Activated B cell treated with CpG ODN at 0.5 μM for 24 hours (primary cell): Measurements from ENCODE around the gene STX8. TPM values are rescaled to one million over a fixed set of nuclear protein-coding genes. Genes with fewer than 3 reads are reported as not detected.

ENCODE experiments used
- ATAC-seq: fragments of 200-7000 bp; cut with Tn5 transposase; one replicate; pipeline ENCODE4 v1.10.0; 2021; ENCODE audit warnings: low read depth, mild to moderate bottlenecking, moderate library complexity
- CTCF ChIA-PET: fragments of 350-600 bp; sonication (Branson Sonifier 250); formaldehyde crosslinking; loops from one replicate; lab custom pipeline; 2021; ENCODE audit warnings: antibody characterized with exemption; lab: Charles Lee
- POLR2A ChIA-PET: fragments of 350-600 bp; sonication (Branson Sonifier 250); formaldehyde crosslinking; loops from one replicate; lab custom pipeline; 2021; ENCODE audit warnings: antibody characterized with exemption; lab: Charles Lee
- DNase-seq: peaks from one replicate; pipeline ENCODE4 v3.0.0; 2022
- H3K27ac Mint-ChIP-seq: one replicate; pipeline ENCODE4 v1.8.0; 2020; ENCODE audit warnings: mixed read lengths
- H3K27me3 Mint-ChIP-seq: one replicate; pipeline ENCODE4 v1.8.0; 2021; ENCODE audit warnings: mixed read lengths
- H3K36me3 Mint-ChIP-seq: one replicate; pipeline ENCODE4 v1.8.0; 2021; ENCODE audit warnings: low read depth, mixed read lengths
- H3K4me1 Mint-ChIP-seq: one replicate; pipeline ENCODE4 v1.8.0; 2021; ENCODE audit warnings: mixed read lengths
- H3K4me3 Mint-ChIP-seq: one replicate; pipeline ENCODE4 v1.8.0; 2020; ENCODE audit warnings: mild to moderate bottlenecking, mixed read lengths
- H3K9me3 Mint-ChIP-seq: one replicate; pipeline ENCODE4 v1.8.0; 2020; ENCODE audit warnings: mixed read lengths
- CTCF ChIP-seq: fragments of 200-600 bp; IDR thresholded peaks from one replicate; pipeline ENCODE4 v1.8.0; 2022; ENCODE audit warnings: antibody characterized with exemption, mild to moderate bottlenecking
- intact Hi-C: fragments of 100-400 bp; cut with micrococcal nuclease; formaldehyde crosslinking; loops from one replicate; pipeline ENCODE4 v1.15.1; 2024
- total RNA-seq: library from RNA; stranded (reverse); gene quantifications from 2 replicates; pipeline ENCODE4 v1.2.3, GENCODE V29; 2022

Gene STX8
- total RNA-seq, 1 donor from 2014 or later: 66.9 TPM

- DNase-seq: no peak
- ChIA-PET CTCF (no interaction called here), POLR2A (no interaction called here)
- ATAC-seq: no peak
- Mint-ChIP-seq H3K27me3 (no peaks in the 10 kb centered on the region), H3K36me3 (peaks cover 2% of the 10 kb centered on the region), H3K4me1 (peaks cover 7% of the 10 kb centered on the region), H3K27ac (no peak overlapping the region), H3K4me3 (no peak overlapping the region), H3K9me3 (no peaks in the 10 kb centered on the region)
- intact Hi-C loops: no loop called here
- no peak for TF ChIP-seq CTCF
Observed at GRCh38 chr17:9408868-9409829, 166.5 kb downstream of the STX8 start.

GRCh38 chr17:9408381-9408780, 167.2 kb downstream of the STX8 start:
- no peak for TF ChIP-seq CTCF
- intact Hi-C loops: no loop called here
- CTCF ChIA-PET: no interaction called here
- Mint-ChIP-seq H3K27ac (no peak overlapping the region), H3K4me3 (no peak overlapping the region), H3K36me3 (peaks cover 2% of the 10 kb centered on the region), H3K4me1 (no peaks in the 10 kb centered on the region), H3K9me3 (no peaks in the 10 kb centered on the region), H3K27me3 (no peaks in the 10 kb centered on the region)
- ATAC-seq: no peak
- POLR2A ChIA-PET: no interaction called here
- no peak for DNase-seq

GRCh38 chr17:9406046-9406606, 169.5 kb downstream of the STX8 start:
- no peak for ATAC-seq
- intact Hi-C loops: no loop called here
- CTCF ChIA-PET: no interaction called here
- Mint-ChIP-seq H3K4me3 (no peak overlapping the region), H3K36me3 (peaks cover 2% of the 10 kb centered on the region), H3K9me3 (no peaks in the 10 kb centered on the region), H3K27me3 (no peaks in the 10 kb centered on the region), H3K4me1 (no peaks in the 10 kb centered on the region), H3K27ac (no peak overlapping the region)
- TF ChIP-seq CTCF: no peak
- POLR2A ChIA-PET: interaction anchor here (0.6 kb wide), 1 partner anchor 8 kb away, joined by 3 read pairs; no protein-coding TSS in a partner anchor
- no peak for DNase-seq

DNA sequence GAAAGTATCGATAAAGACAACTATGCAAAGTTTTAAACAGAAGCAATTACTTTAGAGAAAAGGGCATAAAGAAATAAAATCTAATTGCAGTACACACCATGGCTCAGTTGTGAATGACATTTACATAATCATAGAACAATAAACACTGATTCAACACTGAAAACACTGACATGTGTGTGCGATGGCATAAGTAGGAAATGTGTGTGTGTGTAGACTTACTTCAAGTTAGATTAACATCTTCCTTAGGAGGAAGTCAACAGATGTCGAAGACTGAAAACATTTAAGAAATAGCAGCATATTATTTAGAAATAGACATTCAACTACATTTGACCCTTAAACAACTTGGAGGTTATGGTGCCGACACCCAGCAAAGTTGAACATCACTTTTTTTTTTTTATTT, 172.4 kb downstream of the STX8 start:
- DNase-seq (no peak), ATAC-seq (no peak)
- H3K9me3 Mint-ChIP-seq: no peaks in the 10 kb centered on the region
- no peaks in the 10 kb centered on the region for H3K27me3 Mint-ChIP-seq
- ChIA-PET POLR2A (no interaction called here), CTCF (no interaction called here)
- H3K4me1 Mint-ChIP-seq: no peaks in the 10 kb centered on the region
- H3K4me3 Mint-ChIP-seq: no peak overlapping the region
- intact Hi-C loops: no loop called here
- peaks cover 11% of the 10 kb centered on the region for H3K36me3 Mint-ChIP-seq
- no peak for TF ChIP-seq CTCF
- no peak overlapping the region for H3K27ac Mint-ChIP-seq

DNA sequence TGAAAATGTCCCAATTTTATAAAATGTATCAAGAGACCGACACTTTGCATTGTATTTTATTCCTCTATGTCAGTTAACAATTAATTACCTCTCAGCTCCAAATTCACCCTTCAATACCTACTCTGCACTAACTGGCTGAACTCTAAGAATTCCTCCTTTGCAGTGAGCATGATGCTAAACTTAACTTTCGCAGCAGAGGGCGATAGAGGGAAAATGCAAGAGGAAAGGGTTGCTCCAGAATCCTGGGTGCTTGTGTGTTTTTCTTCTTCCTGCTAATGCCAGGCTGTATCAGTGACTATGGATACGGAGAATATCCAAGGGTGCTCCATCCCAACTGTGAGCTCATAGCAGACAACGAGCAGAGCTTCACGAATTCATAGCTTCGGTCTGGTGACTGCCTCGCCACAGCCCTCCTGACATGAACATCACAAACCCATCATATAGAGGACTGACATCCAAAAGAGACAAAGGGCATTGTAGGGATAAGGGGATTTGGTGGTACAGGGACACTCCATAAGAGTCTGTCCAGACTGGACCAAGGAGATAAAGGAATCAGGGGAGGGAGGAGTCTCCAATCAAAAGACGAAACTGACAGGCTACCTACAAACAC, 172.9 kb downstream of the STX8 start:
- POLR2A ChIA-PET: no interaction called here
- no peak for TF ChIP-seq CTCF
- no peak overlapping the region for H3K4me3 Mint-ChIP-seq
- DNase-seq (no peak), ATAC-seq (no peak)
- H3K4me1 Mint-ChIP-seq: no peaks in the 10 kb centered on the region
- H3K27ac Mint-ChIP-seq: no peak overlapping the region
- no peaks in the 10 kb centered on the region for H3K27me3 Mint-ChIP-seq
- peaks cover 13% of the 10 kb centered on the region for H3K36me3 Mint-ChIP-seq
- CTCF ChIA-PET: no interaction called here
- intact Hi-C loops: no loop called here
- H3K9me3 Mint-ChIP-seq: no peaks in the 10 kb centered on the region
